Measurements from ENCODE around the gene SIPA1L3. TPM values are rescaled to one million over a fixed set of nuclear protein-coding genes. Genes with fewer than 3 reads are reported as not detected.

SIPA1L3 gene
- total RNA-seq, 1 experiment from 2014 or later, result 125 TPM

GRCh38 chr19:38175422-38175821 is 268.4 kb downstream of the SIPA1L3 start:
- H3K27me3 ChIP-seq (replicated peaks; ENCODE audit: control insufficient read depth, insufficient read depth, low read length), result no peaks in the 10 kb centered on the region
- no peak for DNase-seq
- CTCF ChIA-PET, result no interaction called here

GRCh38 chr19:38180071-38180470 is 273.1 kb downstream of the SIPA1L3 start:
- intact Hi-C loops (cut with micrococcal nuclease; ENCODE audit: unreplicated experiment), result no loop called here
- H3K27me3 ChIP-seq (replicated peaks; ENCODE audit: control insufficient read depth, insufficient read depth, low read length), result no peaks in the 10 kb centered on the region
- no peak overlapping the region for H3K4me3 ChIP-seq (ENCODE audit: low read depth, low read length)
- peaks cover 4% of the 10 kb centered on the region for H3K36me3 ChIP-seq (ENCODE audit: control insufficient read depth, insufficient read depth, low read length)
- H3K27ac Mint-ChIP-seq (ENCODE audit: unreplicated experiment), result no peak overlapping the region
- H3K4me1 Mint-ChIP-seq (ENCODE audit: low read depth, unreplicated experiment), result no peaks in the 10 kb centered on the region
- peaks cover 10% of the 10 kb centered on the region for H3K9me3 Mint-ChIP-seq (ENCODE audit: unreplicated experiment)
- H3K4me1 ChIP-seq, result no peaks in the 10 kb centered on the region
- no peaks in the 10 kb centered on the region for H3K9me3 ChIP-seq
- DNase-seq, result no peak
- TF ChIP-seq CTCF (IDR thresholded peaks at IDR 0.05; ENCODE audit: insufficient read depth in 1 of 2, low read depth in 1 of 2, low read length in 1 of 2, severe bottlenecking in 1 of 2, unreplicated experiment in 1 of 2), result no peak
- ChIA-PET CTCF (no interaction called here), POLR2A (no interaction called here)
- H3K36me3 Mint-ChIP-seq (ENCODE audit: insufficient read depth, unreplicated experiment), result peaks cover 86% of the 10 kb centered on the region
- no peak overlapping the region for H3K4me3 Mint-ChIP-seq (ENCODE audit: unreplicated experiment)
- no TSS peak for BruUV-seq (replicated peaks)
- no peaks in the 10 kb centered on the region for H3K27me3 Mint-ChIP-seq (ENCODE audit: insufficient read depth, unreplicated experiment)

More at GRCh38 chr19:38175422-38175821, 268.4 kb downstream of the SIPA1L3 start:
- H3K27me3 Mint-ChIP-seq (ENCODE audit: insufficient read depth, unreplicated experiment), result no peaks in the 10 kb centered on the region
- Histone ChIP-seq H3K9me3 (no peaks in the 10 kb centered on the region), H3K4me3 (ENCODE audit: low read depth, low read length) (no peak overlapping the region), H3K4me1 (no peaks in the 10 kb centered on the region), H3K36me3 (ENCODE audit: control insufficient read depth, insufficient read depth, low read length) (peaks cover 5% of the 10 kb centered on the region)
- peaks cover 10% of the 10 kb centered on the region for H3K9me3 Mint-ChIP-seq (ENCODE audit: unreplicated experiment)
- no peak overlapping the region for H3K27ac Mint-ChIP-seq (ENCODE audit: unreplicated experiment)
- no peak overlapping the region for H3K4me3 Mint-ChIP-seq (ENCODE audit: unreplicated experiment)
- POLR2A ChIA-PET, result no interaction called here
- intact Hi-C loops (cut with micrococcal nuclease; ENCODE audit: unreplicated experiment), result no loop called here
- no peak for TF ChIP-seq CTCF (IDR thresholded peaks at IDR 0.05; ENCODE audit: insufficient read depth in 1 of 2, low read depth in 1 of 2, low read length in 1 of 2, severe bottlenecking in 1 of 2, unreplicated experiment in 1 of 2)
- peaks cover 78% of the 10 kb centered on the region for H3K36me3 Mint-ChIP-seq (ENCODE audit: insufficient read depth, unreplicated experiment)
- BruUV-seq (replicated peaks), result no TSS peak
- H3K4me1 Mint-ChIP-seq (ENCODE audit: low read depth, unreplicated experiment), result no peaks in the 10 kb centered on the region

- H3K27me3 ChIP-seq (replicated peaks; ENCODE audit: control insufficient read depth, insufficient read depth, low read length), result no peaks in the 10 kb centered on the region
- H3K36me3 ChIP-seq (ENCODE audit: control insufficient read depth, insufficient read depth, low read length), result peaks cover 1% of the 10 kb centered on the region; the same call in 1 of the 2 replicates
- Mint-ChIP-seq H3K27ac (ENCODE audit: unreplicated experiment) (no peak overlapping the region), H3K27me3 (ENCODE audit: insufficient read depth, unreplicated experiment) (no peaks in the 10 kb centered on the region), H3K9me3 (ENCODE audit: unreplicated experiment) (peaks cover 10% of the 10 kb centered on the region), H3K4me1 (ENCODE audit: low read depth, unreplicated experiment) (no peaks in the 10 kb centered on the region), H3K4me3 (ENCODE audit: unreplicated experiment) (no peak overlapping the region), H3K36me3 (ENCODE audit: insufficient read depth, unreplicated experiment) (peaks cover 88% of the 10 kb centered on the region)
- CTCF ChIA-PET, result no interaction called here
- no peaks in the 10 kb centered on the region for H3K9me3 ChIP-seq
- DNase-seq, result no peak
- H3K4me3 ChIP-seq (ENCODE audit: low read depth, low read length), result no peak overlapping the region
- BruUV-seq (replicated peaks), result no TSS peak
- no peaks in the 10 kb centered on the region for H3K4me1 ChIP-seq
- intact Hi-C loops (cut with micrococcal nuclease; ENCODE audit: unreplicated experiment), result no loop called here
- no peak for TF ChIP-seq CTCF (IDR thresholded peaks at IDR 0.05; ENCODE audit: insufficient read depth in 1 of 2, low read depth in 1 of 2, low read length in 1 of 2, severe bottlenecking in 1 of 2, unreplicated experiment in 1 of 2)
- POLR2A ChIA-PET, result no interaction called here
These were observed 275.7 kb downstream of the SIPA1L3 start for GRCh38 chr19:38182536-38183210.
